Hematopoietic multipotent progenitor cell (in vitro differentiated cells): ENCODE data around the gene TMEM108. TPM values are rescaled to one million over a fixed set of nuclear protein-coding genes. Genes with fewer than 3 reads are reported as not detected.

ENCODE experiments used
- DNase-seq, 3 donors: peaks; one replicate each; pipeline ENCODE4 v3.0.0-alpha.2; 2011 to 2015; ENCODE audit warnings: low read depth in 2 of 3, low spot score in 2 of 3
- total RNA-seq: library from RNA; depleted of rRNA; stranded (reverse); fragments of >200 nt; gene quantifications from one replicate; pipeline ENCODE4 v1.2.3, GENCODE V29; 2012

Gene TMEM108
- total RNA-seq, 1 donor = under 0.01 TPM

GRCh38 chr3:133445108-133445507 lies 406.9 kb downstream of the TMEM108 start:
- no peak for DNase-seq
